ENCODE results near the gene INTS11. TPM values are rescaled to one million over a fixed set of nuclear protein-coding genes. Genes with fewer than 3 reads are reported as not detected.
A peak's percentile ranks its signal among the peaks of the same experiment; 100 is the strongest.

Gene INTS11
- total and polyA plus RNA-seq, 12 donors = 53.0 to 601 (median 88.8) TPM

- Histone ChIP-seq H3K4me3 (peak overlapping the region in 1 of 4 donors; percentile 97), H3K27ac (peak overlapping the region in 4 of 5 donors; percentile 37 to 93 (median 80)), H3K4me1 (replicated peaks in 1 of 2) (peaks cover 40 to 41% of the 10 kb centered on the region in 2 donors), H3K36me3 (replicated peaks in 1 of 2) (no peaks in the 10 kb centered on the region), H3K9me3 (replicated peaks in 1 of 3) (no peaks in the 10 kb centered on the region), H3K27me3 (no peaks in the 10 kb centered on the region)
- DNase-seq = peak; percentile 87 to 95 (median 90)
- 17 to 36% (median 21%) methylated on average over 9 to 29 of the region's 29 CpGs for WGBS, 4 donors
- intact Hi-C loops (cut with DNase I) = no loop called here
- no peak for TF ChIP-seq CTCF (IDR thresholded peaks at IDR 0.05)
- peak in 1 of 2 donors; percentile 44 for TF ChIP-seq POLR2A (IDR thresholded peaks at IDR 0.05)
Measured at GRCh38 chr1:1304331-1305299, 19.8 kb downstream of the INTS11 start.

GRCh38 chr1:1303736-1304135 is 20.7 kb downstream of the INTS11 start:
- intact Hi-C loops (cut with DNase I) = no loop called here
- Histone ChIP-seq H3K9me3 (replicated peaks in 1 of 3) (no peaks in the 10 kb centered on the region), H3K36me3 (replicated peaks in 1 of 2) (no peaks in the 10 kb centered on the region), H3K27ac (peak overlapping the region in 2 of 5 donors; percentile 87 to 93), H3K27me3 (no peaks in the 10 kb centered on the region), H3K4me1 (replicated peaks in 1 of 2) (peaks cover 32 to 34% of the 10 kb centered on the region in 2 donors), H3K4me3 (no peak overlapping the region)
- TF ChIP-seq POLR2A (IDR thresholded peaks at IDR 0.05) (no peak), CTCF (IDR thresholded peaks at IDR 0.05) (no peak)
- WGBS, 4 donors = 79 to 88% (median 83%) methylated on average over 5 to 13 of the region's 13 CpGs; no CpG with 5 or more reads in 1 of the 4 donors
- DNase-seq = no peak

- Histone ChIP-seq H3K4me3 (no peak overlapping the region), H3K9me3 (replicated peaks in 1 of 3) (no peaks in the 10 kb centered on the region), H3K27ac (no peak overlapping the region), H3K36me3 (replicated peaks in 1 of 2) (peaks cover 0 to under 1% of the 10 kb centered on the region in 2 donors), H3K4me1 (replicated peaks in 1 of 2) (peaks cover 31 to 34% of the 10 kb centered on the region in 2 donors), H3K27me3 (no peaks in the 10 kb centered on the region)
- DNase-seq = no peak
- WGBS, 4 donors = 84 to 88% (median 86%) methylated on average over 17 to 31 of the region's 31 CpGs
- intact Hi-C loops (cut with DNase I) = no loop called here
- TF ChIP-seq CTCF (IDR thresholded peaks at IDR 0.05) = no peak
- TF ChIP-seq POLR2A (IDR thresholded peaks at IDR 0.05) = no peak
Measured at GRCh38 chr1:1302951-1303509, 21.4 kb downstream of the INTS11 start.

- DNase-seq = no peak
- Histone ChIP-seq H3K4me1 (replicated peaks in 1 of 2) (peaks cover 28 to 32% of the 10 kb centered on the region in 2 donors), H3K27me3 (no peaks in the 10 kb centered on the region), H3K9me3 (replicated peaks in 1 of 3) (no peaks in the 10 kb centered on the region), H3K36me3 (replicated peaks in 1 of 2) (peaks cover 0 to 5% of the 10 kb centered on the region in 2 donors), H3K27ac (no peak overlapping the region), H3K4me3 (no peak overlapping the region)
- intact Hi-C loops (cut with DNase I) = no loop called here
- TF ChIP-seq POLR2A (IDR thresholded peaks at IDR 0.05) = no peak
- peak in 4 of 6 experiments; percentile 7 to 28 (median 16) for TF ChIP-seq CTCF (IDR thresholded peaks at IDR 0.05)
- WGBS, 4 donors = 88 to 90% (median 89%) methylated on average over 4 to 9 of the region's 9 CpGs; no CpG with 5 or more reads in 1 of the 4 donors
Measured at GRCh38 chr1:1302006-1302430, 22.4 kb downstream of the INTS11 start.
